B cell (primary cell): Measurements from ENCODE around the gene EPB41L4B. TPM values are rescaled to one million over a fixed set of nuclear protein-coding genes. Genes with fewer than 3 reads are reported as not detected.

Experiments
- ATAC-seq: fragments of 200-7000 bp; cut with Tn5 transposase; one replicate; pipeline ENCODE4 v1.10.0; 2021; ENCODE audit warnings: low read depth, mild to moderate bottlenecking, moderate number of reproducible peaks, moderate library complexity
- CTCF ChIA-PET: fragments of 350-600 bp; sonication (Branson Sonifier 250); formaldehyde crosslinking; loops from one replicate; lab custom pipeline; 2021; ENCODE audit warnings: antibody characterized with exemption, inconsistent platforms; lab: Charles Lee
- POLR2A ChIA-PET: fragments of 350-600 bp; sonication (Branson Sonifier 250); formaldehyde crosslinking; loops from one replicate; lab custom pipeline; 2021; ENCODE audit warnings: antibody characterized with exemption; lab: Charles Lee
- DNase-seq: peaks from one replicate; pipeline ENCODE4 v3.0.0; 2013
- H2AFZ ChIP-seq: 2 replicates; pipeline ENCODE4 v1.6.1; 2012; ENCODE audit warnings: mild to moderate bottlenecking, low read depth, low read length; ENCODE audit not compliant: insufficient read depth, poor library complexity, severe bottlenecking
- H3K27ac ChIP-seq, 2 donors: 1 replicate in 1 of 2; 2 replicates in 1 of 2; pipeline ENCODE4 v1.5.1; 2012 to 2013; ENCODE audit warnings: low read length in 2 of 2, mild to moderate bottlenecking in 2 of 2, moderate library complexity in 1 of 2
- H3K27me3 ChIP-seq, 4 experiments: fragments of 200-600 bp in 1 of 4; sonication (generic) in 1 of 4; replicated peaks in 1 of 4; 1 replicate in 2 of 4; 2 replicates in 2 of 4; pipeline versions ENCODE4 v1.6.1 to v1.7.0; 2013 to 2016; ENCODE audit warnings: low read length in 3 of 4, mild to moderate bottlenecking in 2 of 4, mixed read lengths in 1 of 4, moderate library complexity in 1 of 4; ENCODE audit not compliant: insufficient read depth in 4 of 4, control insufficient read depth in 3 of 4; ENCODE audit errors: control extremely low read depth in 1 of 4
- H3K36me3 ChIP-seq, 2 experiments: replicated peaks in 1 of 2; 1 replicate in 1 of 2; 2 replicates in 1 of 2; pipeline versions ENCODE4 v1.6.1 to v1.7.1; 2013; ENCODE audit warnings: low read length in 1 of 2; ENCODE audit not compliant: insufficient read depth in 2 of 2, control insufficient read depth in 1 of 2; ENCODE audit errors: control extremely low read depth in 1 of 2, extremely low read depth in 1 of 2
- H3K4me1 ChIP-seq, 2 donors: fragments of 200-600 bp in 1 of 2; sonication (generic) in 1 of 2; 1 replicate in 1 of 2; 2 replicates in 1 of 2; pipeline versions ENCODE4 v1.5.1 to v1.6.1; 2013 to 2017; ENCODE audit warnings: low read length in 2 of 2; ENCODE audit not compliant: control insufficient read depth in 2 of 2, insufficient read depth in 2 of 2
- H3K4me2 ChIP-seq: replicated peaks from 2 replicates; pipeline ENCODE3; 2012; ENCODE audit warnings: mild to moderate bottlenecking, low read depth, low read length; ENCODE audit not compliant: poor library complexity, severe bottlenecking
- H3K4me3 ChIP-seq, 5 experiments: fragments of 200-600 bp in 1 of 5; sonication (generic) in 1 of 5; 1 replicate in 3 of 5; 2 replicates in 2 of 5; pipeline versions ENCODE4 v1.5.1 to v1.7.0; 2011 to 2016; ENCODE audit warnings: low read length in 4 of 5, mild to moderate bottlenecking in 4 of 5, low read depth in 2 of 5, control low read depth in 1 of 5, moderate library complexity in 1 of 5; ENCODE audit not compliant: insufficient read depth in 1 of 5; ENCODE audit errors: control extremely low read depth in 1 of 5, extremely low read depth in 1 of 5
- H3K79me2 ChIP-seq: fragments of 200-600 bp; sonication (generic); one replicate; pipeline ENCODE4 v1.6.0; 2016; ENCODE audit warnings: low read length; ENCODE audit not compliant: control insufficient read depth, insufficient read depth
- H3K9ac ChIP-seq: fragments of 200-600 bp; sonication (generic); 2 replicates; pipeline ENCODE4 v1.6.1; 2017; ENCODE audit warnings: mild to moderate bottlenecking, low read length, moderate library complexity
- H3K9me3 ChIP-seq, 3 donors: one replicate each; pipeline versions ENCODE4 v1.6.1 to v1.7.1; 2013; ENCODE audit warnings: low read length in 2 of 3; ENCODE audit not compliant: control insufficient read depth in 2 of 3, insufficient read depth in 1 of 3; ENCODE audit errors: control extremely low read depth in 1 of 3
- H4K20me1 ChIP-seq: 2 replicates; pipeline ENCODE4 v1.6.0; 2012; ENCODE audit warnings: mild to moderate bottlenecking, low read length; ENCODE audit not compliant: insufficient read depth, control insufficient read depth, poor library complexity, severe bottlenecking
- H3K27ac Mint-ChIP-seq: one replicate; pipeline ENCODE4 v1.8.0; 2021; ENCODE audit warnings: mixed read lengths
- H3K27me3 Mint-ChIP-seq: one replicate; pipeline ENCODE4 v1.8.0; 2021; ENCODE audit warnings: mixed read lengths
- H3K4me1 Mint-ChIP-seq: one replicate; pipeline ENCODE4 v1.8.0; 2021; ENCODE audit warnings: mixed read lengths
- H3K4me3 Mint-ChIP-seq: one replicate; pipeline ENCODE4 v1.8.0; 2021; ENCODE audit warnings: mixed read lengths
- H3K9me3 Mint-ChIP-seq: one replicate; pipeline ENCODE4 v1.8.0; 2022; ENCODE audit warnings: mixed read lengths; ENCODE audit not compliant: insufficient read depth
- EZH2 ChIP-seq: IDR thresholded peaks from 2 replicates; pipeline ENCODE4 v1.6.1; 2012; ENCODE audit warnings: borderline replicate concordance, low read depth, mild to moderate bottlenecking, moderate library complexity, low read length; ENCODE audit not compliant: insufficient read depth, poor library complexity, severe bottlenecking
- WGBS: methylation state at CpG from one replicate; pipeline ENCODE4 v1.1.5; 2013; ENCODE audit warnings: missing lambda C conversion rate; ENCODE audit not compliant: insufficient coverage; 5-methylcytosine and 5-hydroxymethylcytosine counted together
- intact Hi-C: fragments of 100-400 bp; cut with micrococcal nuclease; formaldehyde crosslinking; loops from one replicate; pipeline ENCODE4 v1.10.0; 2022
- polyA plus RNA-seq: library from polyadenylated mRNA; depleted of rRNA; stranded (reverse); fragments of >200 nt; gene quantifications from 2 replicates; pipeline ENCODE4 v1.2.3, GENCODE V29; 2012
- total RNA-seq, 2 donors: library from RNA; stranded (reverse); fragments of 120-200 nt in 1 of 2; gene quantifications; 1 replicate in 1 of 2; 2 replicates in 1 of 2; pipeline versions ENCODE4 v1.2.3 to v1.2.4, GENCODE V29; 2013 to 2022
- TF ChIP-seq, protein P1 (sequence below): fragments of 200-600 bp; IDR thresholded peaks from one replicate; pipeline ENCODE4 v1.8.0; 2022; ENCODE audit warnings: antibody characterized with exemption, mild to moderate bottlenecking

EPB41L4B gene
- total and polyA plus RNA-seq, 2 donors (not counting 1 experiment from before 2014, with no cell fraction given) = 2.9 TPM; not detected in 1

DNA sequence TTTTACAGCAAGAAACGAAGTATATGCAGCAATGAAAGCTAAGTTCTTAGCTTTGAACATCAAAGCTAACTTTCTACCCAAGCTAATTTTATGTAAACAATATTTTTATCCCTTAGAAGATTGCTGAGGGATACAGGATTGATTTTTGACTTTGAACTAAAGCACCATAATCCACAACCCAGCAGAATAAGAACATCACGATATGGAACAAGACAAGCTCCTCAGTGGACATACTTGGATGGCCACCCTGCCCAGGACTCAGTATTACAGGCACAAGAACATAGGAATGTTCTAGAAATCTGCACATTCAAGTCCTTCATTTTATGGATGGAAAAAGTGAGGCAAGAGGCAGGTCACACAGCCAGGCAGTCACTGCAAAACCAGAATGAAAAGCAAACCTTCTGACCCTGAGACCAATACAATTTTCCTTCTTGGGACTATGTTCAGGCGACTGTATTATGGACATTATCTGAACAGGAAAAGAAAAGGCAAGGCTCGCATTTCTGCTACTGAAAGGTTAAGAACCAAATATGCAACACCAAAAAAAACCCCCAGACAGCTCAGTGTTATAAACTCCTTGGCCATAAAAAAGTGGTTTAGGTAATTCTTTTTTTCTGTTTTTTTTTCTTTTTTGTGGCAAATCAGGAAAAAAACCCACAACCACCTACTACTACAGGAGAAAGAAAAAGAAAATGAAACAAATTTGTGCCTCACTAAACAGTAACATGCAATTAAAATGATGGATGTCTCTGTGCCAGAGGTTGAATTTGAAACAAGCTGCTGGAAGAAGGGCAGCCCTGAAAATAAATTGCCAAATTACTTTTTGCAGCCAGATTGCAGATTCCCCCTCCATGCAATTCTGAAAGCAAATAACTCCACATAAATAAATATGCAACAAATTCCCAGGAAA, 25.4 kb downstream of the EPB41L4B start:
- H3K27ac Mint-ChIP-seq = no peak overlapping the region
- no peaks in the 10 kb centered on the region for H3K9me3 ChIP-seq
- 100% methylated on average over 1 of the region's 4 CpGs for WGBS
- ATAC-seq = no peak
- DNase-seq = no peak
- ChIA-PET CTCF (no interaction called here), POLR2A (no interaction called here)
- no peak for TF ChIP-seq EZH2
- TF ChIP-seq, protein P1, sequence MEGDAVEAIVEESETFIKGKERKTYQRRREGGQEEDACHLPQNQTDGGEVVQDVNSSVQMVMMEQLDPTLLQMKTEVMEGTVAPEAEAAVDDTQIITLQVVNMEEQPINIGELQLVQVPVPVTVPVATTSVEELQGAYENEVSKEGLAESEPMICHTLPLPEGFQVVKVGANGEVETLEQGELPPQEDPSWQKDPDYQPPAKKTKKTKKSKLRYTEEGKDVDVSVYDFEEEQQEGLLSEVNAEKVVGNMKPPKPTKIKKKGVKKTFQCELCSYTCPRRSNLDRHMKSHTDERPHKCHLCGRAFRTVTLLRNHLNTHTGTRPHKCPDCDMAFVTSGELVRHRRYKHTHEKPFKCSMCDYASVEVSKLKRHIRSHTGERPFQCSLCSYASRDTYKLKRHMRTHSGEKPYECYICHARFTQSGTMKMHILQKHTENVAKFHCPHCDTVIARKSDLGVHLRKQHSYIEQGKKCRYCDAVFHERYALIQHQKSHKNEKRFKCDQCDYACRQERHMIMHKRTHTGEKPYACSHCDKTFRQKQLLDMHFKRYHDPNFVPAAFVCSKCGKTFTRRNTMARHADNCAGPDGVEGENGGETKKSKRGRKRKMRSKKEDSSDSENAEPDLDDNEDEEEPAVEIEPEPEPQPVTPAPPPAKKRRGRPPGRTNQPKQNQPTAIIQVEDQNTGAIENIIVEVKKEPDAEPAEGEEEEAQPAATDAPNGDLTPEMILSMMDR = no peak
- H3K4me3 Mint-ChIP-seq = no peak overlapping the region
- H3K27ac ChIP-seq = no peak overlapping the region
- H3K4me1 Mint-ChIP-seq = no peaks in the 10 kb centered on the region
- H3K27me3 Mint-ChIP-seq = peaks cover 10% of the 10 kb centered on the region
- no peaks in the 10 kb centered on the region for H3K9me3 Mint-ChIP-seq
- no peaks in the 10 kb centered on the region for H3K36me3 ChIP-seq
- H3K27me3 ChIP-seq = peaks cover 0 to 7% (median 0%) of the 10 kb centered on the region in 4 experiments
- intact Hi-C loops = no loop called here
- no peak overlapping the region for H3K4me3 ChIP-seq
- no peak overlapping the region for H3K9ac ChIP-seq
- H3K4me1 ChIP-seq = no peaks in the 10 kb centered on the region
- H4K20me1 ChIP-seq = no peaks in the 10 kb centered on the region
- no peak overlapping the region for H3K4me2 ChIP-seq
- H3K79me2 ChIP-seq = no peaks in the 10 kb centered on the region
- no peak overlapping the region for H2AFZ ChIP-seq

DNA sequence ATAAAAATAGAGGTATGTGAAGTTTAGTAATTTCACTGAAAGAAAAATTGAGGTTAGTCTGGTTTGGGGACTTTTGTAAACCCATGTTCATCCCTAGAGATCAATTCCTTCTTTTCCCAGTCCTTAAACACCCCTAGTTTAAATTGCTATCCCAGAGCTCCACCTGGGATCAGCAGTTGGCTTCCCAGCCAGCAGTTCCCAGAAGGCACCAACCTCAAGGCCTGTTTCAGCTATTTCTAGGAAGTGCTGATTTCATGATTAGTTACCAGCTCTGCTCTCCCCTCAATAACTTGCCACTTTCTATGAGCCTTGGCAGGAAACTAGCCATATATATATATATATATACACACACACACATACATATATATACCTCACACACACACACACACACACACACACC, 30.5 kb downstream of the EPB41L4B start:
- DNase-seq (no peak), ATAC-seq (no peak)
- Mint-ChIP-seq H3K4me1 (no peaks in the 10 kb centered on the region), H3K9me3 (no peaks in the 10 kb centered on the region), H3K27me3 (no peaks in the 10 kb centered on the region), H3K27ac (no peak overlapping the region), H3K4me3 (no peak overlapping the region)
- intact Hi-C loops = no loop called here
- POLR2A ChIA-PET = no interaction called here
- CTCF ChIA-PET = no interaction called here
- Histone ChIP-seq H3K79me2 (no peaks in the 10 kb centered on the region), H3K27ac (no peak overlapping the region), H3K4me1 (no peaks in the 10 kb centered on the region), H3K36me3 (no peaks in the 10 kb centered on the region), H3K9ac (no peak overlapping the region), H4K20me1 (no peaks in the 10 kb centered on the region), H3K4me3 (no peak overlapping the region), H3K27me3 (peaks cover 0 to 5% (median 0%) of the 10 kb centered on the region in 4 experiments), H3K4me2 (no peak overlapping the region), H3K9me3 (no peaks in the 10 kb centered on the region), H2AFZ (no peak overlapping the region)
- TF ChIP-seq EZH2 = no peak
- TF ChIP-seq, protein P1 = no peak
